ENCODE results near the gene SCG3. TPM values are rescaled to one million over a fixed set of nuclear protein-coding genes. Genes with fewer than 3 reads are reported as not detected.
A peak's percentile ranks its signal among the peaks of the same experiment; 100 is the strongest.

Gene SCG3
- total and polyA plus RNA-seq, 7 donors, result under 0.01 to 2.1 (median 1.2) TPM

- H3K27ac ChIP-seq, result peak overlapping the region; percentile 15 to 74 (median 63)
- intact Hi-C loops (cut with DNase I), result no loop called here
- H3K9me3 ChIP-seq, result no peaks in the 10 kb centered on the region
- peak; percentile 86 for DNase-seq
- WGBS, 2 donors, result 73% methylated on average over 3 of the region's 3 CpGs
- TF ChIP-seq POLR2A (IDR thresholded peaks at IDR 0.05), result no peak
- peak in 3 of 4 donors; percentile 9 to 22 (median 18) for TF ChIP-seq POLR2AphosphoS5 (IDR thresholded peaks at IDR 0.05)
- H3K4me1 ChIP-seq, result peaks cover 0 to 38% (median 26%) of the 10 kb centered on the region in 4 donors
- H3K36me3 ChIP-seq, result no peaks in the 10 kb centered on the region
- no peaks in the 10 kb centered on the region for H3K27me3 ChIP-seq
- H3K4me3 ChIP-seq, result no peak overlapping the region
Measured at GRCh38 chr15:51759557-51760070, 78.3 kb downstream of the SCG3 start.

GRCh38 chr15:51760805-51761204, 79.5 kb downstream of the SCG3 start:
- Histone ChIP-seq H3K4me3 (no peak overlapping the region), H3K9me3 (no peaks in the 10 kb centered on the region), H3K36me3 (no peaks in the 10 kb centered on the region), H3K4me1 (peaks cover 0 to 38% (median 25%) of the 10 kb centered on the region in 4 donors), H3K27ac (peak overlapping the region in 1 of 4 donors; percentile 74), H3K27me3 (no peaks in the 10 kb centered on the region)
- TF ChIP-seq POLR2AphosphoS5 (IDR thresholded peaks at IDR 0.05) (no peak), EP300 (IDR thresholded peaks at IDR 0.05) (no peak), CTCF (IDR thresholded peaks at IDR 0.05) (no peak), POLR2A (IDR thresholded peaks at IDR 0.05) (no peak)
- intact Hi-C loops (cut with DNase I), result no loop called here
- WGBS, 2 donors, result 61 to 80% methylated on average over 3 of the region's 3 CpGs
- DNase-seq, result no peak

- no peaks in the 10 kb centered on the region for H3K27me3 ChIP-seq
- DNase-seq, result no peak
- no peak overlapping the region for H3K4me3 ChIP-seq
- H3K9me3 ChIP-seq, result no peaks in the 10 kb centered on the region
- no peak overlapping the region for H3K27ac ChIP-seq
- TF ChIP-seq POLR2AphosphoS5 (IDR thresholded peaks at IDR 0.05) (no peak), EP300 (IDR thresholded peaks at IDR 0.05) (no peak), CTCF (IDR thresholded peaks at IDR 0.05) (no peak), POLR2A (IDR thresholded peaks at IDR 0.05) (no peak)
- H3K36me3 ChIP-seq, result peaks cover 4 to 38% (median 11%) of the 10 kb centered on the region in 4 donors
- intact Hi-C loops (cut with DNase I), result no loop called here
- peaks cover 0 to 9% (median 0%) of the 10 kb centered on the region in 4 donors for H3K4me1 ChIP-seq
- WGBS, 2 donors, result 89 to 91% methylated on average over 7 of the region's 7 CpGs
Measured at GRCh38 chr15:51765751-51766150, 84.4 kb downstream of the SCG3 start.

GRCh38 chr15:51766341-51766740, 85.0 kb downstream of the SCG3 start:
- no peak overlapping the region for H3K27ac ChIP-seq
- H3K9me3 ChIP-seq, result no peaks in the 10 kb centered on the region
- TF ChIP-seq CTCF (IDR thresholded peaks at IDR 0.05) (no peak), POLR2A (IDR thresholded peaks at IDR 0.05) (no peak), POLR2AphosphoS5 (IDR thresholded peaks at IDR 0.05) (no peak), EP300 (IDR thresholded peaks at IDR 0.05) (no peak)
- no peak overlapping the region for H3K4me3 ChIP-seq
- H3K4me1 ChIP-seq, result peaks cover 0 to 9% (median 0%) of the 10 kb centered on the region in 4 donors
- intact Hi-C loops (cut with DNase I), result no loop called here
- peaks cover 4 to 41% (median 11%) of the 10 kb centered on the region in 4 donors for H3K36me3 ChIP-seq
- 91 to 95% methylated on average over 1 of the region's 1 CpG for WGBS, 2 donors
- no peak for DNase-seq
- no peaks in the 10 kb centered on the region for H3K27me3 ChIP-seq

DNA sequence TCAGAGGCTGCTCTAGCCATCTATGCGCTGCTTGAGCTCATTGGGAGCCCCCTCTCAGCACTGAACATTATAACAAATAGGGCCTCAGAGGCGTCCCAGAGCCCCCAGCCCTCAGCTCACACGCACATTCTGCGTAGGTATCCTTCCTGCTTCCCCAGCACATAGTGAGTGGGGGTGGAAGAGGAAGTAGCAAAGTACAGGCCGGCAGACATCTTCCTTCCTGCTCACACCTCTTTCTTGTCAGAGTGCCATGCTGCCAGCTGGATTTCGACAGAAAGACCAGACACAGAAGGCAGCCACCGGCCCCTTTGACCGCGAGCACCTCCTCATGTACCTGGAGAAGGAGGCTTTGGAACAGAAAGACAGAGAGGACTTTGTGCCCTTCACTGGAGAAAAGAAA, 86.7 kb downstream of the SCG3 start:
- H3K27me3 ChIP-seq, result no peaks in the 10 kb centered on the region
- H3K9me3 ChIP-seq, result no peaks in the 10 kb centered on the region
- 41 to 49% methylated on average over 9 of the region's 9 CpGs for WGBS, 2 donors
- peaks cover 0 to 9% (median 0%) of the 10 kb centered on the region in 4 donors for H3K4me1 ChIP-seq
- no peak overlapping the region for H3K4me3 ChIP-seq
- TF ChIP-seq EP300 (IDR thresholded peaks at IDR 0.05) (no peak), POLR2A (IDR thresholded peaks at IDR 0.05) (no peak), CTCF (IDR thresholded peaks at IDR 0.05) (no peak), POLR2AphosphoS5 (IDR thresholded peaks at IDR 0.05) (no peak)
- H3K27ac ChIP-seq, result no peak overlapping the region
- DNase-seq, result no peak
- peaks cover 7 to 55% (median 11%) of the 10 kb centered on the region in 4 donors for H3K36me3 ChIP-seq
- intact Hi-C loops (cut with DNase I), result no loop called here

Other genes starting within 250 kb of the SCG3 start
- 10 to 100 TPM; 34.6 to 64.5 (median 50.5) TPM for gene DMXL2, start 58.7 kb upstream of the SCG3 start, total RNA-seq
- 10 to 100 TPM in 2 of 3 donors, 1 to 10 TPM in 1; 5.5 to 24.9 (median 14.4) TPM for gene DMXL2, start 58.7 kb upstream of the SCG3 start, polyA plus RNA-seq
- gene LYSMD2, start 56.2 kb downstream of the SCG3 start, total RNA-seq, result 10 to 100 TPM; 15.3 to 28.5 (median 20.3) TPM
- 10 to 100 TPM in 1 of 3 donors, 1 to 10 TPM in 2; 6.7 to 15.8 (median 8.4) TPM for gene LYSMD2, start 56.2 kb downstream of the SCG3 start, polyA plus RNA-seq
- gene TMOD2, start 70.1 kb downstream of the SCG3 start, total RNA-seq, result 10 to 100 TPM; 18.1 to 32.5 (median 22.7) TPM
- 1 to 10 TPM; 1.4 to 4.8 (median 2.7) TPM for gene TMOD2, start 70.1 kb downstream of the SCG3 start, polyA plus RNA-seq
- 10 to 100 TPM; 10.7 to 17.9 (median 15.0) TPM for gene TMOD3, start 148.2 kb downstream of the SCG3 start, total RNA-seq
- gene TMOD3, start 148.2 kb downstream of the SCG3 start, polyA plus RNA-seq, result 10 to 100 TPM; 13.2 to 23.1 (median 17.9) TPM